GM21723 (cell line): ENCODE measurements around the gene WDR7.

Experiments used
- ATAC-seq: cut with Tn5 transposase; IDR thresholded peaks from one replicate; pipeline ENCODE4 v1.9.1; 2021; ENCODE audit warnings: mild to moderate bottlenecking, moderate library complexity; ENCODE audit not compliant: unreplicated experiment

WDR7 gene

GRCh38 chr18:56929886-56930285, 278.7 kb downstream of the WDR7 start:
- no peak for ATAC-seq

GRCh38 chr18:56933472-56933871, 282.3 kb downstream of the WDR7 start:
- ATAC-seq: no peak

- ATAC-seq: no peak
Measured at GRCh38 chr18:56934131-56934530, 283.0 kb downstream of the WDR7 start.

GRCh38 chr18:56934906-56935305, 283.7 kb downstream of the WDR7 start:
- ATAC-seq: no peak

GRCh38 chr18:56935434-56936040, 284.4 kb downstream of the WDR7 start:
- ATAC-seq: no peak

- no peak for ATAC-seq
Measured at GRCh38 chr18:56936457-56936856, 285.3 kb downstream of the WDR7 start.

GRCh38 chr18:56937874-56938430, 286.8 kb downstream of the WDR7 start:
- ATAC-seq: no peak

- ATAC-seq: no peak
Measured at GRCh38 chr18:56945171-56946083, 294.3 kb downstream of the WDR7 start.

GRCh38 chr18:56947236-56947635, 296.1 kb downstream of the WDR7 start:
- no peak for ATAC-seq

GRCh38 chr18:56952026-56952425, 300.9 kb downstream of the WDR7 start:
- ATAC-seq: no peak

- ATAC-seq: no peak
Measured at GRCh38 chr18:56953428-56954198, 302.5 kb downstream of the WDR7 start.

GRCh38 chr18:56955490-56955889, 304.3 kb downstream of the WDR7 start:
- no peak for ATAC-seq

GRCh38 chr18:56959120-56959519, 308.0 kb downstream of the WDR7 start:
- no peak for ATAC-seq

- no peak for ATAC-seq
Measured at GRCh38 chr18:56962322-56962721, 311.2 kb downstream of the WDR7 start.

- no peak for ATAC-seq
Measured at GRCh38 chr18:56967035-56967434, 315.9 kb downstream of the WDR7 start.

GRCh38 chr18:56973487-56973886, 322.3 kb downstream of the WDR7 start:
- ATAC-seq: no peak

- no peak for ATAC-seq
Measured at GRCh38 chr18:56974141-56974540, 323.0 kb downstream of the WDR7 start.

GRCh38 chr18:56975276-56975675, 324.1 kb downstream of the WDR7 start:
- ATAC-seq: no peak

- ATAC-seq: no peak
Measured at GRCh38 chr18:56977309-56977708, 326.1 kb downstream of the WDR7 start.

- no peak for ATAC-seq
Measured at GRCh38 chr18:56977771-56978170, 326.6 kb downstream of the WDR7 start.

- no peak for ATAC-seq
Measured at GRCh38 chr18:56980151-56980550, 329.0 kb downstream of the WDR7 start.
